Astrocyte (in vitro differentiated cells and primary cell): Measurements from ENCODE around the gene FMN2.

Source experiments
- CTCF ChIP-seq: IDR thresholded peaks from 2 replicates; pipeline ENCODE4 v1.5.1; 2011; ENCODE audit warnings: low read depth, mild to moderate bottlenecking, inconsistent platforms, low read length, moderate library complexity; ENCODE audit not compliant: insufficient read depth
- EZH2 ChIP-seq: IDR thresholded peaks from 2 replicates; pipeline ENCODE4 v1.6.1; 2012; ENCODE audit warnings: mild to moderate bottlenecking, low read length, inconsistent platforms; ENCODE audit not compliant: insufficient read depth

GRCh38 chr1:240234485-240235210, 143.0 kb downstream of the FMN2 start:
- no peak for TF ChIP-seq EZH2
- TF ChIP-seq CTCF, result no peak
